Liver (tissue), 9 donors: ENCODE data around the gene JAG1. TPM values are rescaled to one million over a fixed set of nuclear protein-coding genes. Genes with fewer than 3 reads are reported as not detected.

Source experiments
- DNase-seq: peaks from one replicate; pipeline ENCODE4 v3.0.0-alpha.2; 2017; ENCODE audit warnings: low spot score
- H3K27ac ChIP-seq, 2 donors: one replicate each; pipeline ENCODE4 v1.7.0; 2013; ENCODE audit warnings: inconsistent platforms in 2 of 2, low read length in 2 of 2, control low read depth in 1 of 2, low read depth in 1 of 2, mild to moderate bottlenecking in 1 of 2
- H3K27me3 ChIP-seq, 4 donors: one replicate each; pipeline versions ENCODE4 v1.6.1 to v1.7.0; 2013; ENCODE audit warnings: low read length in 3 of 4, inconsistent platforms in 1 of 4, mild to moderate bottlenecking in 1 of 4, moderate library complexity in 1 of 4; ENCODE audit not compliant: control insufficient read depth in 4 of 4, insufficient read depth in 4 of 4
- H3K36me3 ChIP-seq, 4 donors: one replicate each; pipeline versions ENCODE4 v1.6.1 to v1.7.0; 2013; ENCODE audit warnings: low read length in 3 of 4, mild to moderate bottlenecking in 3 of 4, low read depth in 1 of 4, moderate library complexity in 1 of 4; ENCODE audit not compliant: control insufficient read depth in 4 of 4, insufficient read depth in 3 of 4
- H3K4me1 ChIP-seq, 4 donors: one replicate each; pipeline versions ENCODE4 v1.6.1 to v1.7.0; 2013; ENCODE audit warnings: low read length in 3 of 4, mild to moderate bottlenecking in 3 of 4, moderate library complexity in 1 of 4; ENCODE audit not compliant: control insufficient read depth in 4 of 4, insufficient read depth in 4 of 4
- H3K4me3 ChIP-seq, 3 donors: one replicate each; pipeline versions ENCODE4 v1.6.1 to v1.7.0; 2013; ENCODE audit warnings: low read length in 3 of 3, control low read depth in 1 of 3, low read depth in 1 of 3, mild to moderate bottlenecking in 1 of 3
- H3K9ac ChIP-seq, 2 donors: one replicate each; pipeline ENCODE4 v1.7.0; 2013; ENCODE audit warnings: low read length in 2 of 2, mild to moderate bottlenecking in 2 of 2, moderate library complexity in 2 of 2, control low read depth in 1 of 2, low read depth in 1 of 2
- H3K9me3 ChIP-seq, 4 donors: one replicate each; pipeline versions ENCODE4 v1.6.1 to v1.7.0; 2013; ENCODE audit warnings: low read length in 3 of 4; ENCODE audit not compliant: control insufficient read depth in 4 of 4
- CTCF ChIP-seq: fragments of 150-350 bp; IDR thresholded peaks from 2 replicates; pipeline ENCODE4 v1.5.1; 2017; ENCODE audit warnings: improper control_type of control experiment, low read depth, low read length; ENCODE audit not compliant: missing input control
- EGR1 ChIP-seq, 2 donors: IDR thresholded peaks; 2 replicates each; pipeline ENCODE4 v1.6.1; 2016 to 2018; ENCODE audit warnings: antibody characterized with exemption in 2 of 2, low read depth in 2 of 2
- HNF4A ChIP-seq, 2 donors: conservative IDR thresholded peaks; 2 replicates each; pipeline ENCODE4 v1.6.1; 2016; ENCODE audit warnings: antibody characterized with exemption in 2 of 2, mild to moderate bottlenecking in 2 of 2
- NR2F2 ChIP-seq: IDR thresholded peaks from 2 replicates; pipeline ENCODE4 v1.6.1; 2016; ENCODE audit warnings: antibody characterized with exemption
- RAD21 ChIP-seq, 2 donors: IDR thresholded peaks; 2 replicates each; pipeline ENCODE4 v1.6.1; 2016; ENCODE audit warnings: antibody characterized with exemption in 2 of 2, mild to moderate bottlenecking in 2 of 2
- RXRA ChIP-seq, 2 donors: IDR thresholded peaks; 2 replicates each; pipeline ENCODE4 v1.6.1; 2017 to 2018; ENCODE audit warnings: antibody characterized with exemption in 2 of 2, mild to moderate bottlenecking in 1 of 2
- SP1 ChIP-seq: IDR thresholded peaks from 2 replicates; pipeline ENCODE4 v1.6.1; 2018; ENCODE audit warnings: antibody characterized with exemption, mild to moderate bottlenecking
- TAF1 ChIP-seq: conservative IDR thresholded peaks from 2 replicates; pipeline ENCODE4 v1.6.1; 2016; ENCODE audit warnings: antibody characterized with exemption, mild to moderate bottlenecking
- YY1 ChIP-seq: IDR thresholded peaks from 2 replicates; pipeline ENCODE4 v1.6.1; 2016; ENCODE audit warnings: antibody characterized with exemption, mild to moderate bottlenecking
- ZBTB33 ChIP-seq: IDR thresholded peaks from 2 replicates; pipeline ENCODE4 v1.6.1; 2016; ENCODE audit warnings: antibody characterized with exemption
- WGBS: extraction: QIAGEN DNeasy Blood & Tissue Kit; methylation state at CpG from one replicate; pipeline ENCODE4 v1.1.7; 2013; 5-methylcytosine and 5-hydroxymethylcytosine counted together
- polyA plus RNA-seq, 2 donors: library from polyadenylated mRNA; stranded (reverse) in 1 of 2; unstranded in 1 of 2; fragments of 200-250 nt in 1 of 2; fragments of >200 nt in 1 of 2; fragmentation: Nextera tagmentation in 1 of 2; extraction: Ambion mirVana in 1 of 2; gene quantifications; one replicate each; pipeline versions ENCODE4 v1.2.1 to v1.2.3, GENCODE V29; 2013 to 2015
- total RNA-seq, 2 donors: library from RNA; depleted of rRNA; stranded (reverse); fragments of >200 nt; gene quantifications; one replicate each; pipeline ENCODE4 v1.2.3, GENCODE V29; 2014
- donor health status: healthy.
- donor health status: healthy.
- donor health status: healthy.
- donor health status: healthy.
- donor health status: healthy.

The JAG1 gene
- total and polyA plus RNA-seq, 4 donors: 1.8 to 16.6 (median 4.6) TPM

DNA sequence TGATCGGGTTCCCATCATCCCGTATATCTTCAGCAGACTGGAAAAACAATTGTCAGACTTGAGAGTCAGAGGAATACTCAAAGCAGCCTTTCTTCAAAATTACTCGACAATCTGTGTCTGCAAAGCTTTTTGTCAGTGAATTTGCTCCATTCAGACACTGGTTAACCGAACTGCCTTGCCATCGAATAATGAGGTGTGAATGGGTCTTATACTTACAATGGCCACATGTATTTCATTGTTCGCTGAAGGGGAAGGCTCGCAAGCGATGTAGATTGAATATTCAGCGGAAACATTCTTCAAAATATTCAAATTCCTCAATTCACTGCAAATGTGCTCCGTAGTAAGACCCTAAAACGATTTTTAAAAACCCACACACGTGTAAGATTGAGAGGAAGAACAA lies 32.9 kb downstream of the JAG1 start:
- Histone ChIP-seq H3K36me3 (peaks cover 0 to 46% (median 13%) of the 10 kb centered on the region in 4 donors), H3K4me3 (no peak overlapping the region), H3K9ac (no peak overlapping the region), H3K27me3 (no peaks in the 10 kb centered on the region), H3K27ac (no peak overlapping the region), H3K9me3 (no peaks in the 10 kb centered on the region), H3K4me1 (no peaks in the 10 kb centered on the region)
- TF ChIP-seq HNF4A (conservative IDR thresholded peaks at IDR 0.05) (no peak), YY1 (no peak), EGR1 (IDR thresholded peaks at IDR 0.05; ENCODE audit: low read depth in 2 of 2) (no peak), RAD21 (IDR thresholded peaks at IDR 0.05) (no peak), RXRA (IDR thresholded peaks at IDR 0.05) (no peak)
- WGBS: 93% methylated on average over 12 of the region's 12 CpGs
- no peak for DNase-seq

DNA sequence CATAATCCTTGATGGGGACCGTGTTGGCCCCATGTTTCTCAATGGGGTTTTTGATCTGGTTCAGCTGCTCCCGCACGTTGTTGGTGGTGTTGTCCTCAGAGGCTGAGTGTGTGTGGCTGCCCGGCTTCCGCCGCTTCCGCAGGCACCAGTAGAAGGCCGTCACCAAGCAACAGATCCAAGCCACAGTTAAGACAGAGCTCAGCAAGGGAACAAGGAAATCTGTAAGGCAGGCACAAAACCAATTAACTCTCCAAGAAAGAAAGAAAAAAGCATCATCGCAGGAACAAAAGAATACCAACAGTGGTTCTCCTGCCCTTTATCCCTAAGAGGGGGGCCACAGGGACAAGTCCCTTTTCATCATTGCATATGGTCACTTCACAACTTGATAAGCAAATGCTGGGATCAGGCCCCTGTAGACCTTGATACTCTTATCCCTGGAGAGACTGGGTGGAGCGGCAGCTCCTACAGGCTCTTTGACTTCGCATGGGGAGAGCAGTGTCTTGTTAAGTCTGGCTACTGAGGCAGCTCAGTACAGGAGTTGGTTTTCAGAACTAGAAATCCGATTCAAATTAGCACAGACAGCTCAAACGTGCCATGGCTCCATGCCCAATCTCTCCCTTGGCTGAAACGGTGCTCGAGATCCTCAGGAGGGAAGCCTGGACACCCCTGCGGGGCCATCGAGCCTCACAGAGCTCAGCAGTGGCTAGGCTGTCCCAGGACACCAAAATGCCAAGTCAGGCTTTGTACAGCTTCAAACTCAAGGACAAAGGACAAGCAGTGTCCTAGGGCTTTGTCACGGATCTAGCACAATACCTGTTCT lies 33.9 kb downstream of the JAG1 start:
- Histone ChIP-seq H3K27me3 (no peaks in the 10 kb centered on the region), H3K36me3 (peaks cover 0 to 38% (median 13%) of the 10 kb centered on the region in 4 donors), H3K27ac (no peak overlapping the region), H3K4me1 (no peaks in the 10 kb centered on the region), H3K9ac (no peak overlapping the region), H3K4me3 (no peak overlapping the region), H3K9me3 (no peaks in the 10 kb centered on the region)
- 86% methylated on average over 18 of the region's 18 CpGs for WGBS
- no peak for TF ChIP-seq YY1
- DNase-seq: no peak

DNA sequence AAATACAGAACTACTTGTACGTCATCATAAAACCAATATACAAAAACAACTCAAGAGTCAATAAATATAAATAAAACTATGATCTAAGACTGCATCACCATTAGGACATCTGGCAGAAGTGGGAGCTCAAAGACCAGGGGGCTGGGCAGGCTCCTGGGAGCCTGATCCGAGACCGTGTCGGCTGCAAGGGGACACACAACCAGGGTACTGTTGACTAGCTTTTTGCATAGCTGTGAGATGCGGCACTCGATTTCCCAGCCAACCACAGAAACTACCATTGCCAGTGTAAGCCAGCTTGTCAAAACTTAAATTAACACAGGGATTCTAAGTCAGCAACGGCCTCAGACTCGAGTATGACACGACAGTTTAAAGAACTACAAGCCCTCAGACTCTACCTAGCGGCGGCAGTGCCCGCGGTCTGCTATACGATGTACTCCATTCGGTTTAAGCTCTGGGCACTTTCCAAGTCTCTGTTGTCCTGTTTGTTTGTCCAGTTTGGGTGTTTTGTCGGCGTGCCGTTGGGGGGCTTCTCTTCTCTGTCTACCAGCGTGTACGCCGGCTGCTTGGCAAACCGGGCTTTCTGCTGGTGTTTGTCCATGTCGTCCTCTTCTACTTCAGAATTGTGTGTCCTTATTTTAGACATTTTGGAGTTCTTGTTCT lies 34.6 kb downstream of the JAG1 start:
- Histone ChIP-seq H3K27ac (no peak overlapping the region), H3K4me1 (no peaks in the 10 kb centered on the region), H3K36me3 (peaks cover 0 to 34% (median 13%) of the 10 kb centered on the region in 4 donors), H3K9me3 (no peaks in the 10 kb centered on the region), H3K9ac (no peak overlapping the region), H3K4me3 (no peak overlapping the region), H3K27me3 (no peaks in the 10 kb centered on the region)
- 93% methylated on average over 23 of the region's 23 CpGs for WGBS
- DNase-seq: no peak
- TF ChIP-seq SP1: no peak
- no peak for TF ChIP-seq RAD21 (IDR thresholded peaks at IDR 0.05)
- no peak for TF ChIP-seq ZBTB33
- no peak for TF ChIP-seq EGR1 (IDR thresholded peaks at IDR 0.05; ENCODE audit: low read depth in 2 of 2)
- no peak for TF ChIP-seq HNF4A (conservative IDR thresholded peaks at IDR 0.05)
- no peak for TF ChIP-seq TAF1
- TF ChIP-seq RXRA (IDR thresholded peaks at IDR 0.05): no peak

DNA sequence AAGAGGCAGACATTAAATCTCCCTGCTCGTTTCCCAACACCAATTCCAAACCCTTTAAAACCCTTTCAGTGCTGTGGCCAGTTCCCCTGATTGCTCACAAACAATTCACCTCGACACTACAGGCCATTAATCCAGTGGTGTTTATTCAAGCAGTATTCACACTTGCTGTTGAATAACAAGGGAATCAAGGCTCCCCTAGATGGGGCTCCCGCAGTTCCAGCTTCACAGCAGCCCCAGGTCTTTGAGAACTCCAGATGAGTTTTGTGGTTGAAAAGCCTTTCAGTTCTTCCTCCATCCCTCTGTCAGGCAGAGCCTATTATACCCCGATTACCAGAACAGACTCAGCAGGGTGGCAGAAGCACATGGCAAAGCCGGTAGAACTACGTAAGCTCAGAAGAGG lies 36.2 kb downstream of the JAG1 start:
- peaks cover 0 to 34% (median 13%) of the 10 kb centered on the region in 4 donors for H3K36me3 ChIP-seq
- H3K27me3 ChIP-seq: no peaks in the 10 kb centered on the region
- H3K9me3 ChIP-seq: no peaks in the 10 kb centered on the region
- DNase-seq: no peak
- 80% methylated on average over 6 of the region's 6 CpGs for WGBS
- H3K27ac ChIP-seq: no peak overlapping the region
- H3K4me3 ChIP-seq: no peak overlapping the region
- no peak overlapping the region for H3K9ac ChIP-seq
- H3K4me1 ChIP-seq: no peaks in the 10 kb centered on the region
- TF ChIP-seq NR2F2 (no peak), CTCF (no peak), EGR1 (IDR thresholded peaks at IDR 0.05; ENCODE audit: low read depth in 2 of 2) (no peak)
